Natural killer cell (primary cell): ENCODE results near the gene RERE. TPM values are rescaled to one million over a fixed set of nuclear protein-coding genes. Genes with fewer than 3 reads are reported as not detected.

Experiments
- ATAC-seq, 3 donors: fragments of 150-1000 bp in 2 of 3; fragments of 200-7000 bp in 1 of 3; cut with Tn5 transposase; 1 replicate in 1 of 3; 2 replicates in 2 of 3; pipeline ENCODE4 v1.10.0; 2021; ENCODE audit warnings: mild to moderate bottlenecking in 2 of 3, moderate library complexity in 2 of 3
- DNase-seq, 2 donors: peaks; one replicate each; pipeline versions ENCODE4 v3.0.0 to v3.0.0-alpha.2; 2013 to 2021; ENCODE audit warnings: mixed read lengths in 1 of 2
- H3K27ac ChIP-seq: one replicate; pipeline ENCODE4 v1.5.1; 2013; ENCODE audit warnings: mild to moderate bottlenecking, low read length
- H3K27me3 ChIP-seq: one replicate; pipeline ENCODE4 v1.6.1; 2013; ENCODE audit warnings: low read length; ENCODE audit not compliant: control insufficient read depth, insufficient read depth
- H3K36me3 ChIP-seq: one replicate; pipeline ENCODE4 v1.6.1; 2013; ENCODE audit warnings: low read length; ENCODE audit not compliant: control insufficient read depth, insufficient read depth
- H3K4me1 ChIP-seq: one replicate; pipeline ENCODE4 v1.6.1; 2013; ENCODE audit warnings: low read length; ENCODE audit not compliant: control insufficient read depth, insufficient read depth
- H3K4me3 ChIP-seq: one replicate; pipeline ENCODE4 v1.5.1; 2013; ENCODE audit warnings: low read length
- H3K9me3 ChIP-seq: one replicate; pipeline ENCODE4 v1.6.1; 2013; ENCODE audit warnings: low read length; ENCODE audit not compliant: control insufficient read depth, insufficient read depth
- H3K27ac Mint-ChIP-seq, 2 donors: one replicate each; pipeline ENCODE4 v1.8.0; 2022; ENCODE audit warnings: mild to moderate bottlenecking in 2 of 2, mixed read lengths in 2 of 2, moderate library complexity in 1 of 2
- H3K27me3 Mint-ChIP-seq, 2 donors: one replicate each; pipeline ENCODE4 v1.8.0; 2022; ENCODE audit warnings: low read depth in 2 of 2, mixed read lengths in 2 of 2
- H3K36me3 Mint-ChIP-seq: one replicate; pipeline ENCODE4 v1.8.0; 2022; ENCODE audit warnings: mixed read lengths
- H3K4me1 Mint-ChIP-seq, 2 donors: one replicate each; pipeline ENCODE4 v1.8.0; 2022; ENCODE audit warnings: mixed read lengths in 2 of 2
- H3K4me3 Mint-ChIP-seq: one replicate; pipeline ENCODE4 v1.8.0; 2022; ENCODE audit warnings: mild to moderate bottlenecking, moderate library complexity, mixed read lengths
- H3K9me3 Mint-ChIP-seq, 2 donors: one replicate each; pipeline ENCODE4 v1.8.0; 2022; ENCODE audit warnings: mixed read lengths in 2 of 2
- WGBS: methylation state at CpG from one replicate; pipeline ENCODE4 v1.1.7; 2013; ENCODE audit warnings: missing lambda C conversion rate; ENCODE audit not compliant: insufficient coverage; 5-methylcytosine and 5-hydroxymethylcytosine counted together
- intact Hi-C: fragments of 100-400 bp; cut with micrococcal nuclease; formaldehyde crosslinking; loops from one replicate; pipeline ENCODE4 v1.14.2; 2022
- total RNA-seq, 4 donors: library from RNA; stranded (reverse); fragments of 120-200 nt in 1 of 4; gene quantifications; one replicate each; pipeline versions ENCODE4 v1.2.3 to v1.2.4, GENCODE V29; 2013 to 2022
- TF ChIP-seq, protein P1 (sequence below): fragments of 200-600 bp; IDR thresholded peaks from one replicate; pipeline ENCODE4 v1.8.0; 2022; ENCODE audit warnings: antibody characterized with exemption

The RERE gene
- total RNA-seq, 3 donors from 2014 or later (not counting 1 experiment from before 2014, with no cell fraction given): 67.7 to 76.0 (median 73.0) TPM

DNA sequence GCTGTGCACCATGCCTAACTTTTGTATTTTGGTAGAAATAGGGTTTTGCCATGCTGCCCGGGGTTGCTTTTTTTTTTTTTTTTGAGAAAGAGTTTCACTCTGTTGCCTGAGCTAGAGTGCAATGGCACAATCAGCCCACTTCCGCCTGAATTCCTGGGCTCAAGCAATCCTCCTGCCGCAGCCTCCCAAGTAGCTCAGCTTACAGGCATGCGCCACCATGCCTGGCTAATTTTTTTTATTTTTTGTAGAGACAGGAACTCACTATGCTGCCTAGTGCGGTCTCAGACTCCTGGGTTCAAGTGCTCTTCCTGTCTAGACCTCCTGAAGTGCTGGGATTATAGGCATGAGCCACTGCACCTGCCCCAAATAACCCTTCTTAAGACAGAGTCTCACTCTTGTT, 346.0 kb downstream of the RERE start:
- no peak overlapping the region for H3K4me3 Mint-ChIP-seq
- H3K27me3 Mint-ChIP-seq: peaks cover 0 to 4% of the 10 kb centered on the region in 2 donors
- ATAC-seq (no peak), DNase-seq (no peak)
- Histone ChIP-seq H3K9me3 (no peaks in the 10 kb centered on the region), H3K36me3 (no peaks in the 10 kb centered on the region), H3K4me1 (peaks cover 4% of the 10 kb centered on the region), H3K27me3 (no peaks in the 10 kb centered on the region), H3K27ac (no peak overlapping the region), H3K4me3 (no peak overlapping the region)
- 92% methylated on average over 5 of the region's 5 CpGs for WGBS
- no peaks in the 10 kb centered on the region for H3K36me3 Mint-ChIP-seq
- TF ChIP-seq, protein P1, sequence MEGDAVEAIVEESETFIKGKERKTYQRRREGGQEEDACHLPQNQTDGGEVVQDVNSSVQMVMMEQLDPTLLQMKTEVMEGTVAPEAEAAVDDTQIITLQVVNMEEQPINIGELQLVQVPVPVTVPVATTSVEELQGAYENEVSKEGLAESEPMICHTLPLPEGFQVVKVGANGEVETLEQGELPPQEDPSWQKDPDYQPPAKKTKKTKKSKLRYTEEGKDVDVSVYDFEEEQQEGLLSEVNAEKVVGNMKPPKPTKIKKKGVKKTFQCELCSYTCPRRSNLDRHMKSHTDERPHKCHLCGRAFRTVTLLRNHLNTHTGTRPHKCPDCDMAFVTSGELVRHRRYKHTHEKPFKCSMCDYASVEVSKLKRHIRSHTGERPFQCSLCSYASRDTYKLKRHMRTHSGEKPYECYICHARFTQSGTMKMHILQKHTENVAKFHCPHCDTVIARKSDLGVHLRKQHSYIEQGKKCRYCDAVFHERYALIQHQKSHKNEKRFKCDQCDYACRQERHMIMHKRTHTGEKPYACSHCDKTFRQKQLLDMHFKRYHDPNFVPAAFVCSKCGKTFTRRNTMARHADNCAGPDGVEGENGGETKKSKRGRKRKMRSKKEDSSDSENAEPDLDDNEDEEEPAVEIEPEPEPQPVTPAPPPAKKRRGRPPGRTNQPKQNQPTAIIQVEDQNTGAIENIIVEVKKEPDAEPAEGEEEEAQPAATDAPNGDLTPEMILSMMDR: no peak
- H3K9me3 Mint-ChIP-seq: no peaks in the 10 kb centered on the region
- peaks cover 21 to 26% of the 10 kb centered on the region in 2 donors for H3K4me1 Mint-ChIP-seq
- H3K27ac Mint-ChIP-seq: no peak overlapping the region
- intact Hi-C loops: loop anchor here (10.0 kb wide), 1 partner anchor 47 kb away; no protein-coding TSS in a partner anchor

DNA sequence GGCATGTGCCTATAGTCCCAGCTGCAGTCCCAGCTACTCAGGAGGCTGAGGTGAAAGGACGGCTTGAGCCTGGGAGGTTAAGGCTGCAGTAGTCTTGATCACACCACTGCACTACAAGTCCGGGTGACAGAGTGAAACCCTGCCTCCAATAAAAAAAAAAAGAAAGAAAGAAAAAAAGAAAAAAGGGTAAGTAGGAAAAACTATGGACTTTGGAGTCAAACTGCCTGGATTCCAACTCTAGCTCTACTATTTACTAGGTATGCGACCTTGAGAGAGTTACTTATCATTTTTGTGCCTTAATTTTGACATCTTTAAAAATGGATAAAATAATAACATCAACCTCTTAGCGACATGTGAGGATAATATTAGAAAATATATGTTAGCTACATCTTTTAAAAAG, 348.7 kb downstream of the RERE start:
- no peaks in the 10 kb centered on the region for H3K36me3 Mint-ChIP-seq
- WGBS: 100% methylated on average over 1 of the region's 4 CpGs
- H3K27me3 Mint-ChIP-seq: peaks cover 0 to 4% of the 10 kb centered on the region in 2 donors
- DNase-seq: no peak
- Histone ChIP-seq H3K4me3 (no peak overlapping the region), H3K27ac (no peak overlapping the region), H3K36me3 (no peaks in the 10 kb centered on the region), H3K9me3 (no peaks in the 10 kb centered on the region), H3K27me3 (no peaks in the 10 kb centered on the region), H3K4me1 (peaks cover 4% of the 10 kb centered on the region)
- no peak overlapping the region for H3K4me3 Mint-ChIP-seq
- no peak for ATAC-seq
- TF ChIP-seq, protein P1: no peak
- H3K27ac Mint-ChIP-seq: no peak overlapping the region
- intact Hi-C loops: no loop called here
- H3K9me3 Mint-ChIP-seq: no peaks in the 10 kb centered on the region
- peaks cover 15 to 16% of the 10 kb centered on the region in 2 donors for H3K4me1 Mint-ChIP-seq

- no peak overlapping the region for H3K27ac Mint-ChIP-seq
- TF ChIP-seq, protein P1: no peak
- peaks cover 9 to 10% of the 10 kb centered on the region in 2 donors for H3K4me1 Mint-ChIP-seq
- no peak overlapping the region for H3K27ac ChIP-seq
- no peaks in the 10 kb centered on the region for H3K9me3 Mint-ChIP-seq
- H3K4me1 ChIP-seq: no peaks in the 10 kb centered on the region
- H3K27me3 Mint-ChIP-seq: peaks cover 0 to 4% of the 10 kb centered on the region in 2 donors
- H3K36me3 Mint-ChIP-seq: no peaks in the 10 kb centered on the region
- H3K36me3 ChIP-seq: no peaks in the 10 kb centered on the region
- no peak overlapping the region for H3K4me3 ChIP-seq
- intact Hi-C loops: no loop called here
- DNase-seq (no peak), ATAC-seq (no peak)
- H3K9me3 ChIP-seq: no peaks in the 10 kb centered on the region
- WGBS: 63% methylated on average over 3 of the region's 3 CpGs
- H3K27me3 ChIP-seq: no peaks in the 10 kb centered on the region
- no peak overlapping the region for H3K4me3 Mint-ChIP-seq
These were observed 350.1 kb downstream of the RERE start for GRCh38 chr1:8467308-8467707.

DNA sequence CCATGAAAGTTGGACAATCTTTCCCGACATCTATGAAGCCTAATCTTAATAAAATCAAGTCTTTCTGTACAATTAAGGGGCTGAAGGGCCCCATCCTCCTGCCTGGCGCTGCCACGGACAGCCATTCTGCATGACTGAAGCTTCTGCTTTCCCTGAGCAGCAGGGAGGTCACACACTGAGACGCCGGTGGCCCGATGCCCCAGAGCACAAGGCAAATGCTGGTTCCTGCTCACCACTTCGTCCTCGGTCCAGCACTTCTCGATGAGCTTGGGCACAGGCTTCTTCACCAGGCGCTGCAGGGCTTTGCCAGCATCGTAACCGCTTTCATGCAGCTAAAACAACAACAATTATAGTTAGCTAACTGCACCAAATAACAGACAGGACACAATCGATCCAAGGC, 351.7 kb downstream of the RERE start:
- no peaks in the 10 kb centered on the region for H3K36me3 Mint-ChIP-seq
- intact Hi-C loops: no loop called here
- H3K27ac Mint-ChIP-seq: no peak overlapping the region
- H3K4me3 Mint-ChIP-seq: no peak overlapping the region
- TF ChIP-seq, protein P1: no peak
- Histone ChIP-seq H3K4me1 (no peaks in the 10 kb centered on the region), H3K36me3 (no peaks in the 10 kb centered on the region), H3K27ac (no peak overlapping the region), H3K9me3 (no peaks in the 10 kb centered on the region), H3K27me3 (no peaks in the 10 kb centered on the region), H3K4me3 (no peak overlapping the region)
- no peak for ATAC-seq
- H3K4me1 Mint-ChIP-seq: peaks cover 12 to 14% of the 10 kb centered on the region in 2 donors
- H3K9me3 Mint-ChIP-seq: no peaks in the 10 kb centered on the region
- no peaks in the 10 kb centered on the region for H3K27me3 Mint-ChIP-seq
- 78% methylated on average over 13 of the region's 13 CpGs for WGBS
- no peak for DNase-seq
